Right cardiac atrium (tissue), 5 donors: Measurements from ENCODE around the gene GPC2. TPM values are rescaled to one million over a fixed set of nuclear protein-coding genes. Genes with fewer than 3 reads are reported as not detected.
"Not testable (repeated sequence)": the region's sequence is repeated elsewhere in the genome, so short reads cannot be mapped to it uniquely, and the experiment has no call there.

Experiments
- ATAC-seq, 2 donors: fragments of 200-7000 bp; cut with Tn5 transposase; one replicate each; pipeline versions ENCODE4 v1.8.0 to v1.9.1; 2020; ENCODE audit warnings: moderate library complexity in 2 of 2, mild to moderate bottlenecking in 1 of 2
- DNase-seq, 3 donors: peaks; one replicate each; pipeline ENCODE4 v3.0.0-alpha.2; 2020
- H3K27ac ChIP-seq: one replicate; pipeline ENCODE4 v1.5.1; 2013; ENCODE audit warnings: mild to moderate bottlenecking, low read length, control low read depth, moderate library complexity
- H3K27me3 ChIP-seq: one replicate; pipeline ENCODE4 v1.6.1; 2013; ENCODE audit not compliant: control insufficient read depth, insufficient read depth
- H3K4me1 ChIP-seq: one replicate; pipeline ENCODE4 v1.6.1; 2013; ENCODE audit warnings: low read length; ENCODE audit not compliant: control insufficient read depth, insufficient read depth
- H3K4me3 ChIP-seq: one replicate; pipeline ENCODE4 v1.5.1; 2013; ENCODE audit warnings: low read length, control low read depth
- H3K9me3 ChIP-seq: one replicate; pipeline ENCODE4 v1.6.1; 2013; ENCODE audit warnings: low read length; ENCODE audit not compliant: control insufficient read depth
- WGBS: extraction: QIAGEN DNeasy Blood & Tissue Kit; methylation state at CpG from one replicate; pipeline ENCODE4 v1.1.7; 2013; 5-methylcytosine and 5-hydroxymethylcytosine counted together
- intact Hi-C, 4 donors: fragments of 100-400 bp; cut with DNase I; formaldehyde crosslinking; loops; one replicate each; pipeline versions ENCODE4 v1.11.0 to v1.14.0; 2022 to 2023
- polyA plus RNA-seq: library from polyadenylated mRNA; stranded (reverse); fragments of 200-250 nt; gene quantifications from one replicate; pipeline ENCODE4 v1.2.3, GENCODE V29; 2013
- total RNA-seq, 4 donors: library from RNA; stranded (reverse); fragmentation: NEBNext Ultra II Directional; extraction: Animal tissue kit (Norgen Biotek cat#: 25700); gene quantifications; one replicate each; pipeline ENCODE4 v1.2.1, GENCODE V29; 2021
- donor health status: healthy with polysubstance abuse.
- donor health status: DM: no; HTN: yes; CAD: no.
- donor health status: DM: no; HTN: no; CAD: no.
- donor health status: DM: no; HTN: yes; CAD: no; lungs with severe emphysema.
- donor health status: DM: yes; HTN: yes; CAD: no.

GPC2 gene
- total and polyA plus RNA-seq, 5 donors = 0.09 to 0.78 (median 0.38) TPM

GRCh38 chr7:100217934-100218333 is 40.8 kb upstream of the GPC2 start:
- DNase-seq (peak; percentile 83 to 95 (median 93)), ATAC-seq (peak in 1 of 2 donors; percentile 51)
- H3K27me3 ChIP-seq, H3K4me3 ChIP-seq, H3K27ac ChIP-seq, H3K4me1 ChIP-seq, H3K9me3 ChIP-seq: not testable (repeated sequence)
- 0% methylated on average over 2 of the region's 5 CpGs for WGBS
- intact Hi-C loops = loop anchor here in 1 of 4 donors (5.0 kb wide), 1 partner anchor 86 kb away; no protein-coding TSS in a partner anchor

- no peak overlapping the region for H3K27ac ChIP-seq
- DNase-seq = peak in 1 of 3 donors; percentile 68
- H3K4me3 ChIP-seq = no peak overlapping the region
Measured at GRCh38 chr7:100215895-100216294, 38.7 kb upstream of the GPC2 start.

GRCh38 chr7:100214356-100214755 is 37.2 kb upstream of the GPC2 start:
- WGBS = 85% methylated on average over 5 of the region's 5 CpGs
- ATAC-seq = peak in 1 of 2 donors; percentile 25
- H3K9me3 ChIP-seq, DNase-seq, H3K4me1 ChIP-seq, H3K4me3 ChIP-seq, H3K27ac ChIP-seq, H3K27me3 ChIP-seq: not testable (repeated sequence)
- intact Hi-C loops = loop anchor here in 1 of 4 donors (5.0 kb wide), 1 partner anchor 77 kb away; no protein-coding TSS in a partner anchor

More at GRCh38 chr7:100215895-100216294, 38.7 kb upstream of the GPC2 start:
- Histone ChIP-seq H3K4me1 (peaks cover 3% of the 10 kb centered on the region), H3K27me3 (no peaks in the 10 kb centered on the region), H3K9me3 (no peaks in the 10 kb centered on the region)
- ATAC-seq = no peak
- intact Hi-C loops = loop anchor here in 1 of 4 donors (5.0 kb wide), 1 partner anchor 84 kb away; no protein-coding TSS in a partner anchor
- whole genome bisulfite sequencing = 31% methylated on average over 6 of the region's 6 CpGs

- Histone ChIP-seq H3K9me3 (no peaks in the 10 kb centered on the region), H3K27me3 (no peaks in the 10 kb centered on the region), H3K4me1 (peaks cover 3% of the 10 kb centered on the region), H3K27ac (no peak overlapping the region), H3K4me3 (no peak overlapping the region)
- DNase-seq = no peak
- WGBS = 61% methylated on average over 6 of the region's 6 CpGs
- no peak for ATAC-seq
- intact Hi-C loops = loop anchor here in 1 of 4 donors (5.0 kb wide), 1 partner anchor 76 kb away; no protein-coding TSS in a partner anchor
Measured at GRCh38 chr7:100213672-100214071, 36.5 kb upstream of the GPC2 start.

GRCh38 chr7:100212631-100213286 is 35.6 kb upstream of the GPC2 start:
- intact Hi-C loops = loop anchor here in 1 of 4 donors (5.0 kb wide), 1 partner anchor 75 kb away; no protein-coding TSS in a partner anchor
- ATAC-seq (no peak), DNase-seq (no peak)
- Histone ChIP-seq H3K27ac (no peak overlapping the region), H3K27me3 (no peaks in the 10 kb centered on the region), H3K4me1 (peaks cover 3% of the 10 kb centered on the region), H3K9me3 (no peaks in the 10 kb centered on the region), H3K4me3 (no peak overlapping the region)
- WGBS = 86% methylated on average over 5 of the region's 5 CpGs

GRCh38 chr7:100211342-100211780 is 34.2 kb upstream of the GPC2 start:
- H3K27ac ChIP-seq = no peak overlapping the region
- DNase-seq = no peak
- H3K9me3 ChIP-seq = no peaks in the 10 kb centered on the region
- ATAC-seq = no peak
- intact Hi-C loops = loop anchor here in 1 of 4 donors (5.0 kb wide), 1 partner anchor 74 kb away; no protein-coding TSS in a partner anchor
- H3K27me3 ChIP-seq = no peaks in the 10 kb centered on the region
- no peak overlapping the region for H3K4me3 ChIP-seq
- 72% methylated on average over 7 of the region's 7 CpGs for WGBS
- peaks cover 3% of the 10 kb centered on the region for H3K4me1 ChIP-seq

GRCh38 chr7:100210805-100211204 is 33.6 kb upstream of the GPC2 start:
- ATAC-seq (no peak), DNase-seq (peak in 1 of 3 donors; percentile 22)
- 80% methylated on average over 5 of the region's 5 CpGs for WGBS

GRCh38 chr7:100209493-100209892 is 32.3 kb upstream of the GPC2 start:
- Histone ChIP-seq H3K4me1 (no peaks in the 10 kb centered on the region), H3K27ac (no peak overlapping the region), H3K4me3 (no peak overlapping the region), H3K9me3 (no peaks in the 10 kb centered on the region), H3K27me3 (no peaks in the 10 kb centered on the region)
- WGBS = 37% methylated on average over 6 of the region's 6 CpGs
- intact Hi-C loops = no loop called here
- ATAC-seq (no peak), DNase-seq (no peak)

More at GRCh38 chr7:100210805-100211204, 33.6 kb upstream of the GPC2 start:
- H3K27me3 ChIP-seq = no peaks in the 10 kb centered on the region
- no peaks in the 10 kb centered on the region for H3K9me3 ChIP-seq
- peaks cover under 1% of the 10 kb centered on the region for H3K4me1 ChIP-seq
- no peak overlapping the region for H3K27ac ChIP-seq
- intact Hi-C loops = loop anchor here in 1 of 4 donors (5.0 kb wide), 1 partner anchor 74 kb away; no protein-coding TSS in a partner anchor
- no peak overlapping the region for H3K4me3 ChIP-seq

- WGBS = 51% methylated on average over 6 of the region's 6 CpGs
- no peak for ATAC-seq
- peak in 1 of 3 donors; percentile 35 for DNase-seq
- H3K9me3 ChIP-seq = no peaks in the 10 kb centered on the region
- H3K4me1 ChIP-seq = no peaks in the 10 kb centered on the region
- no peak overlapping the region for H3K27ac ChIP-seq
- intact Hi-C loops = no loop called here
- no peaks in the 10 kb centered on the region for H3K27me3 ChIP-seq
- no peak overlapping the region for H3K4me3 ChIP-seq
Measured at GRCh38 chr7:100208911-100209408, 31.8 kb upstream of the GPC2 start.

GRCh38 chr7:100204454-100204853 is 27.3 kb upstream of the GPC2 start:
- Histone ChIP-seq H3K4me3 (no peak overlapping the region), H3K27me3 (no peaks in the 10 kb centered on the region), H3K4me1 (no peaks in the 10 kb centered on the region), H3K27ac (no peak overlapping the region), H3K9me3 (no peaks in the 10 kb centered on the region)
- DNase-seq (peak in 1 of 3 donors; percentile 42), ATAC-seq (no peak)
- intact Hi-C loops = no loop called here
- WGBS = 78% methylated on average over 9 of the region's 9 CpGs

- Histone ChIP-seq H3K9me3 (no peaks in the 10 kb centered on the region), H3K4me3 (no peak overlapping the region), H3K27ac (no peak overlapping the region), H3K4me1 (no peaks in the 10 kb centered on the region), H3K27me3 (no peaks in the 10 kb centered on the region)
- WGBS = 83% methylated on average over 11 of the region's 11 CpGs
- DNase-seq (no peak), ATAC-seq (no peak)
- intact Hi-C loops = no loop called here
Measured at GRCh38 chr7:100200693-100201092, 23.5 kb upstream of the GPC2 start.
